COR-L47 (cell line): ENCODE results near the gene SENP7.
"Not testable (repeated sequence)": the region's sequence is repeated elsewhere in the genome, so short reads cannot be mapped to it uniquely, and the experiment has no call there.

Experiments used
- DNase-seq: peaks from one replicate; lab custom pipeline; 2025; lab: John Stamatoyannopoulos, UW

The SENP7 gene

DNA sequence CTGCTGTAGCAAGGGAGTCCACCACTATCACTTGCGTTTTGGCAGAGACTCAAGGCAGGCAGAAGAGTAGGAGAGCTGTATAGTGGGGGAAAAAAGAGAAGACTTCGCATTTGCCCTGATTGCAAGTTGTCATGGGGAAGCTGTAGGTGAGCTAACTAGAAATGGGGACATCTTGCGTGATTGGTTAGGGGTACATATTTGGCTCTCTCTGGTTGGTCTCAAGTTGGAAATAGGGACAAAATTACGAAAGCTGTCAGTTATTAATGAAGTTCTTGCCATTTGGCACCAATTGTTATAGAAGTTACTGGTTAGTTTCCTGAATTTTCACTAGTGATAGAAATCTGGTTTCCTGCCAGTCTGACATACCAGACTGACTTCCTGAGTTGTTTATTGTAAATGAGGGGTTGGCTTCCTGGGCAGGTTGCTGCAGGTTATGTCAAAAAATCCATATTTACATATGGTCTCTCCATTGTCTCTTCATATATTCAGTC, 8.2 kb upstream of the SENP7 start:
- peak; percentile 8 for DNase-seq

DNA sequence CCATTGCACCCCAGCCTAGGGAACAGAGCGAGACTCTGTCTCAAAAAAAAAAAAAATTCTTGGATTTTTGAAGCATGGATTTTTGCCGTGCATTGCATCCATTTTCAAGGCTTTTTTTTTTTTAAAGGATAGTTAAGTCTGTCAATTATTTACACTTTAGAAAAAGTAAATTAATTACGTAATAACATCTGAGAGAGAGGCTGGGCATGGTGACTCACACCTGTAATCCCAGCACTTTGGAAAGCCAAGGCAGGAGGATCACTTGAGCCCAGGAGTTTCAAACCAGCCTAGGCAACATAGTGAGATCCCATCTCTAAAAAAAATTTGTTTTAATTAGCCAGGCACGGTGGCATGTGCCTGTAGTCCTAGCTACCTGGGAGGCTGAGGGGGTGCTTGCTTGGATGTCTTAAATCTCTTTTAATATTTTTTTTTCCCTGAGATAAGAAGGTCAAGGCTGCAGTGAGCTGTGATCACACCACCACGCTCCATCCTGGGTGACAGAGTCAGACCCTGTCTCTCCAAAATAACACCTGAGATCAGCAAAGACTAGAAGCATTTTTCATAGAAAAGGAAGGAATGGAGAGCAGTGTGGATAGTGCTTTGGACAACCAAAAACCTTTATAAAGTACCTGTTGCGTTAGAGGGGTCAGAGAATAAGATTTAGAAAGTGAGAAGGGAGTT, 6.8 kb upstream of the SENP7 start:
- DNase-seq: no peak

DNA sequence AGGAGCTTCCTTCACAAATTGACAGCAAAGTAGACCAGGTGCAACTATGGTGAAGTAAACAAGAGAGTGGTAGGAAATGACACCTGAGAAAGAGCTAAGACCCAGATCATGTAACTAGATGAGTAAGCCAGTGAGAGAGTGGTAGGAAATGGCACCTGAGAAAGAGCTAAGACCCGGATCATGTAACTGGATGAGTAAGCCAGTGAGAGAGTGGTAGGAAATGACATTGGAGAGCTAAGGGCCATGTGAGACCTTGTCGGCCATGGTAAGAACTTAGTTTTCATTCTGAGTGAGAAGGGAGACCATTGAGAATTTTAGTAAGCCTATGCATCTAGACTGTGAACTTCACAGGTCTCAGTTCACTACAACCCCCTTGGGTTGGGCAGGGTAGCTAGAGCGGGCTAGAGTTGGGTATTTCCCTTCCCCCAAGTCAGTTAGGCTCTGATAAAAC, 5.4 kb upstream of the SENP7 start:
- DNase-seq: no peak

- DNase-seq: no peak
These were observed 491 bp upstream of the SENP7 start for GRCh38 chr3:101513419-101513986.

DNA sequence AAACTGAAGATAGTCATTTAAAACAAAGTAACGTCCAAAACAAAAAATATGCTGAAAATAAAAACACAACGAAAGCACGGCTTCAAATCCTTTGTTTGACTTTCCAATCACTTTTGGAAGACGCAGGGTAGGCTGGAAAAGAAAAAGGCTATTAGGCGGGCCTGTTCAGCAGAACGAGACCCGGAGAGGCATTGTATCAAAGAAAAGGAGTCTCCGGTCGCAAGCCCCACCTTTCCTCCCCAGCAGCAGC, 691 bp downstream of the SENP7 start:
- DNase-seq: no peak

DNA sequence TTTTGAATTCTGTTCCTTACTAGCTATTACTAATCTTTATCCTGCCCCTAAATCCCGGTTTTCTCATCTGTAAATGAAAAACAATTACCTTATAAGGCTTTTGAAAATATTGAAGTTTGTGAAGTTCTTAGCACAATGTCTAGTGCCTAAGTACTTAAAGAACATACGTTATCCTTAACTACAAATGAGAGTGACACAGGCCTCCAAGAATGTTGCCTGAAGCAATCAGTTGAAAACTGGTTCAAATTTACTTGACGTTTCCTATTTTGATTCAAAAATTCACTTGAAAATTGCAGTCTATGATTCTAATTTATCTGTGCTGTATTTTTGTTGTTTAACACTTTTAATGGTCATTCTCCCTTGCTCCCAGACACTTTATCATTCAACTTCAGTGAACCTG, 3.2 kb downstream of the SENP7 start:
- no peak for DNase-seq

DNA sequence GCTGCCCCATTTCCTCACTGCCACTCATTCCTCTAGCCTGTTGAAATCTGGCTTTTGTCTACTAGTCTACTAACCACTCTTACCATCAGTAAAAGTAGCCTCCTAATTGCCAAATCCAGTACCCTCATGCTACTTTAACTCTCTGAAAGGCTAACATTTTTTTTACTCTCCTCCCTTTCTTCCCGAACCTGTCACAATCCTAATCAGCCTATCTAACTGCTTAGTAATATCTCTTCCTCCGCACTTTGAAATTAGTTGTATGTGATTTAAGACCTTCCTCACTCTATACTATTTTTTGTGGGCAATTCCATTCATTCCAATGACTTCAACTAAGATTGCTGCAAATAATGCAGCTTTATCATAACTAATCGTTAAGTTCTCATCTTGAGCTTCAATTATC, 3.7 kb downstream of the SENP7 start:
- no peak for DNase-seq

DNA sequence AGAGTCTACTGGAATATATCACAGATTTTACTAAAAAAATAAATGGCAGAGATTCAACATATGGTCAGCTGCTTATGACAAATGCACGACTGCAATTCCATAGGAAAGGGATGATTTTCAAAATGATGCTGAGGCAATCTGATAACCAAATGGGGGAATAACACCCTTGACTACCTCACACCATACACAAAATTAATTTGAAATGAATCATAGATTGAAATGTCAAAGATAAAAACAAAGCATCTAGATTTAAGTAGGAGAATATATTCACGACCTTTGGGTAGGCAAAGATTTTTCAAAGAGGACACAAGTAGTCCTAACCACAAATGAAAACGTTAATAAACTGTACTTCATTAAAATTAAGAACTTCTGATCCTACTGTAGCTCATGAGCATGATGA, 11.2 kb downstream of the SENP7 start:
- no peak for DNase-seq

- DNase-seq: no peak
These were observed 12.8 kb downstream of the SENP7 start for GRCh38 chr3:101500208-101500607.

DNA sequence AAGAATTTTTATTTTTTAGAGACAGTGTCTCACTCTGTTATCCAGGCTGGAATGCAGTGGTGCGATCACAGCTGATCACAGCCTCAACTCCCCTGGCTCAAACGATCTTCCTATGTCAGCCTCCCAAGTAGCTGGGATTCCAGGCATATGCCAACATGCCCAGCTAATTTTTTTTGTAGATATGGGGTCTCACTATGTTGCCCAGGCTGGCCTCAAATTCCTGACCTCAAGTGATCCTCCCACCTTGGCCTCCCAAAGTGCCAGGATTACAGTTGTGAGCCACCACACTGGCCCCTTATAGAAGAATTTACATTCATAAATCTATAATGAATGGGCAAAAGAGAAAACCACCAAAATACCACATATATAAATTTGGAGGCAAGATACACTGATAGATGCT, 15.2 kb downstream of the SENP7 start:
- no peak for DNase-seq

GRCh38 chr3:101495552-101495951, 17.5 kb downstream of the SENP7 start:
- no peak for DNase-seq

DNA sequence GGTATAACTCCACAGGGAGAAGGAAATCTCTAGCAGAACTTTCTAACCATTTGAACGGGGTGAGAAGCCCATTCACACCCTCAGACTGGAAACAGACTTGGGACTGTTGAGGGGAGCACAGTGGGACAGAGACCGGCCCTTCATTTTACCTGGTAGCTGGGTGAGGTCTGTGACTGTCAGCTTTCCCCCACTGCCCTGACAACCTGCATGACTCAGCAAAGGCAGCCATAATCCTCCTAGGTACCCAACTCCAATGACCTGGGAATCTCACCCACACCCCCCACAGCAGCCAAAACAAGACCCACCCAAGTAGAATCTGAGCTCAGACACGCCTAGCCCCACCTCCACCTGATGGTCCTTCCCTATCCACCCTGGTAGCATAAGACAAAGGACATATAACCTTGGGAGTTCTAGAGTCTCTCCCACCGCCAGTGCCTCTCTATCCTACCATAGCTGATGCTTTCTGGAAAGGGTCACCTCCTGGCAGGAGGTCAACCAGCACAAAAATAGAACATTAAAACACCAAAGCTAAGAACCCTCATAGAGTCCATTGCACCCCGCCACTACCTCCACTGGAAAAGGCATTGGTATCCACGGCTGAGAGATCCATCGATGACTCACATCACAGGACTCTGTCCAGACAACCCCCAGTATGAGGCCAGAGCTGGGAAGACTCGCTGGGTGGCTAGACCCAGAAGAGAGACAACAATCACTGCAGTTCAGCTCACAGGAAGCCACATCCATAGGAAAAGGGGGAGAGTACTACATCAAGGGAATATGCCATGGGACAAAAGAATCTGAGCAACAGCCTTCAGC, 28.0 kb downstream of the SENP7 start:
- DNase-seq: no peak

GRCh38 chr3:101478980-101479379, 34.0 kb downstream of the SENP7 start:
- DNase-seq: no peak

DNA sequence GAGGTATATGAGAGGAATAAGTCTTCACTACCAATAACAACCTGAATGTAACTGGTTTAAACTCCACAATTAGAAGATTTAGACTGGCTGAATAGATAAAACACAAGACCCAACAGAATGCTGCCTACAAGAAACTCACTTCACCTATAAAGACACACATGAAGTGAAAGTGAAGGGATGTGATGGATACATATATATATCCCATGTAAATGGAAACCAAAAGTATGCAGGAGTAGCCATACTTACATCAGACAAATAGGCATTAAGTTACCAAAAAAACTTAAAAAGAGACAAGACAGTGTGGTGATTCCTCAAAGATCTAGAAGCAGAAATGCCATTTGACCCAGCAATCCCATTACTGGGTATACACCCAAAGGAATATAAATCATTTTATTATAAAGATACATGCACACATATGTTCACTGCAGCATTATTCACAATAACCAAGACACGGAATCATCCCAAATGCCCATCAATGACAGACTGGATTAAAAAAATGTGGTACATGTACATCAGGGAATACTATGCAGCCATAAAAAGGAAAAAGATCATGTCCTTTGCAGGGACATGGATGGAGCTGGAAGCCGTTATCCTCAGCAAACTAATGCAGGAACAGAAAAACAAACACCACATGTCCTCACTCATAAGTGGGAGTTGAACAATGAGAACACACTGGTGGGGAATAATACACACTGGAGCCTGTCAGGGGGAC, 38.0 kb downstream of the SENP7 start:
- DNase-seq: not testable (repeated sequence)

GRCh38 chr3:101468676-101469075, 44.3 kb downstream of the SENP7 start:
- not testable (repeated sequence) for DNase-seq

DNA sequence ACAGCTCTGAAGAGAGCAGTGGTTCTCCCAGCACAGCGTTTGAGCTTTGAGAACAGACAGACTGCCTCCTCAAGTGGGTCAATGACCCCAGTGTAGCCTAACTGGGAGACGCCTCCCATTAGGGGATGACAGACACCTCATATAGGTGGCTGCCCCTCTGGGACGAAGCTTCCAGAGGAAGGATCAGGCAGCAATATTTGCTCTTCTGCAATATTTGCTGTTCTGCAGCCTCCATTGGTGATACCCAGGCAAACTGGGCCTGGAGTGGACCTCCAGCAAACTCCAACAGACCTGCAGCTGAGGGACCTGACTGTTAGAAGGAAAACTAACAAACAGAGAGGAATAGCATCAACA, 45.7 kb downstream of the SENP7 start:
- DNase-seq: not testable (repeated sequence)

DNA sequence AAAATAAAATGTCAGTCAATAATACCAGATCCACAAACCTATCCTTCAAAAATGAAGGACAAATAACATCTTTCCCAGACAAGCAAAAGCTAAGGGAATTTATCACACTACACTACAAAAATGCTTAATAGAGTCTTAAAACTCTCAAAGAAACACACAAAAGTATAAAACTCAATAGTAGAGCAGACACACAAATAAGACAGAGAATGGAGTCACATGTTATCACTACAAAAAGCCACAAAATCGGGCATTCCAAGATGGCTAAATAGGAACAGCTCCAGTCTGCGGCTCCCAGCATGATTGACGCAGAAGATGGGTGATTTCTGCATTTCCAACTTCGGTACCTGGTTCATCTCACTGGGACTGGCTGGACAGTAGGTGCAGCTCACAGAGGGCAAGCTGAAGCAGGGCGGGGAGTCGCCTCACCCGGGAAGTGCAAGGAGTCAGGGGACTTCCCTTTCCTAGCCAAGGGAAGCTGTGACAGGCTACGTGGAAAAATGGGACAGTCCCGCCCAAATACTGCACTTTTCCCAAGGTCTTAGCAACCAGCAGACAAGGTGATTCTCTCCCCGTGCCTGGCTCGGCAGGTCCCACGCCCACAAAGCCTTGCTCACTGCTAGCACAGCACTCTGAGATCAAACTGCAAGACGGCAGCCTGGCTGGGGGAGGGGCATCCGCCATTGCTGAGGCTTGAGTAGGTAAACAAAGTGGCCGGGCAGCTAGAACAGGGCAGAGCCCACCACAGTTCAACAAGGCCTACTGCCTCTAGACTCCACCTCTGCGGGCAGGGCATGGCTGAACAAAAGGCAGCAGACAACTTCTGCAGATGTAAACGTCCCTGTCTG, 46.3 kb downstream of the SENP7 start:
- no peak for DNase-seq

DNA sequence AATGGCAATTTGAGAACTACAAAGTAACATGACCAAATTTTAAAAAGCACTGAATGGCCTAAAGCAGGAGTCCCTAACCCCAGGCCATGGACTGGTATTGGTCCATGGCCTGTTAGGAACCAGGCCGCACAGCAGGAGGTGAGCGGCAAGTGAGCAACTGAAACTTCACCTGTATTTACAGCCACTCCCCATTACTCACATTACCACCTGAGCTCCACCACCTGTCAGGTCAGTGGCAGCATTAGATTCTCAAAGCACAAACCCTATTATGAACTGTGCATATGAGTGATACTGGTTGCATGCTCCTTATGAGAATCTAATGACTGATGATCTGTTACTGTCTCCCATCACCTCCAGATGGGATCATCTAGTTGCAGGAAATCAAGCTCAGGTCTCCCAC, 48.8 kb downstream of the SENP7 start:
- no peak for DNase-seq

GRCh38 chr3:101461451-101461850, 51.6 kb downstream of the SENP7 start:
- DNase-seq: no peak

GRCh38 chr3:101458387-101458786, 54.6 kb downstream of the SENP7 start:
- no peak for DNase-seq

- no peak for DNase-seq
These were observed 58.4 kb downstream of the SENP7 start for GRCh38 chr3:101454629-101455028.

GRCh38 chr3:101453961-101454360, 59.1 kb downstream of the SENP7 start:
- no peak for DNase-seq
